Loucy (cell line): ENCODE measurements around the gene SPATA21.

Experiments used
- CTCF ChIP-seq: fragments of 200-600 bp; sonication (generic); conservative IDR thresholded peaks from 2 replicates; pipeline ENCODE4 v1.5.1; 2014; ENCODE audit warnings: mild to moderate bottlenecking, antibody characterized with exemption, low read length
- EZH2phosphoT487 ChIP-seq: fragments of 200-600 bp; IDR thresholded peaks from 2 replicates; pipeline ENCODE4 v1.6.1; 2018; ENCODE audit warnings: antibody characterized with exemption, mild to moderate bottlenecking, moderate library complexity, borderline replicate concordance

GRCh38 chr1:16478091-16478490, 40.9 kb upstream of the SPATA21 start:
- TF ChIP-seq CTCF: no peak
- no peak for TF ChIP-seq EZH2phosphoT487
